Loucy (cell line): ENCODE results near the gene ST3GAL5.

ENCODE experiments used
- H2AFZ ChIP-seq: fragments of 200-600 bp; sonication (generic); 2 replicates; pipeline ENCODE4 v1.6.0; 2016; ENCODE audit warnings: antibody characterized with exemption, mild to moderate bottlenecking, low read length, moderate library complexity
- H3F3A ChIP-seq: fragments of 200-600 bp; 2 replicates; pipeline ENCODE4 v1.6.0; 2016; ENCODE audit warnings: antibody characterized with exemption, low read depth, mild to moderate bottlenecking
- H3K27me3 ChIP-seq: fragments of 200-600 bp; sonication (generic); 2 replicates; pipeline ENCODE4 v1.6.1; 2014; ENCODE audit warnings: low read length, mild to moderate bottlenecking; ENCODE audit not compliant: insufficient read depth, poor library complexity, severe bottlenecking
- H3K36me3 ChIP-seq: fragments of 200-600 bp; sonication (generic); 2 replicates; pipeline ENCODE4 v1.6.1; 2016; ENCODE audit warnings: low read length; ENCODE audit not compliant: insufficient read depth
- H3K4me1 ChIP-seq: fragments of 200-600 bp; sonication (generic); 2 replicates; pipeline ENCODE4 v1.5.1; 2014; ENCODE audit warnings: low read length, mild to moderate bottlenecking; ENCODE audit not compliant: insufficient read depth, poor library complexity, severe bottlenecking
- H3K4me2 ChIP-seq: fragments of 200-600 bp; sonication (generic); 2 replicates; pipeline ENCODE4 v1.6.0; 2014; ENCODE audit warnings: antibody characterized with exemption, low read length, low read depth, mild to moderate bottlenecking; ENCODE audit not compliant: poor library complexity, severe bottlenecking
- H3K4me3 ChIP-seq: fragments of 200-600 bp; sonication (generic); 2 replicates; pipeline ENCODE4 v1.5.1; 2014; ENCODE audit warnings: low read length, mild to moderate bottlenecking, mixed read lengths; ENCODE audit not compliant: poor library complexity, severe bottlenecking
- H3K79me2 ChIP-seq: fragments of 200-600 bp; sonication (generic); 2 replicates; pipeline ENCODE4 v1.6.1; 2014; ENCODE audit warnings: low read length; ENCODE audit not compliant: insufficient read depth
- H3K9ac ChIP-seq: fragments of 200-600 bp; sonication (generic); 2 replicates; pipeline ENCODE4 v1.6.0; 2014; ENCODE audit warnings: mild to moderate bottlenecking, low read depth, low read length, moderate library complexity; ENCODE audit not compliant: poor library complexity, severe bottlenecking
- H3K9me2 ChIP-seq: fragments of 200-600 bp; sonication (generic); replicated peaks from 2 replicates; pipeline ENCODE4 v1.6.1; 2016; ENCODE audit warnings: low read depth, low read length, mixed read lengths
- H3K9me3 ChIP-seq: fragments of 200-600 bp; sonication (generic); 2 replicates; pipeline ENCODE4 v1.6.1; 2014; ENCODE audit warnings: mild to moderate bottlenecking, antibody characterized with exemption, low read length, low read depth; ENCODE audit not compliant: insufficient read depth
- H4K20me1 ChIP-seq: fragments of 200-600 bp; sonication (generic); 2 replicates; pipeline ENCODE4 v1.6.0; 2014; ENCODE audit warnings: antibody characterized with exemption, low read length, mild to moderate bottlenecking; ENCODE audit not compliant: insufficient read depth, poor library complexity, severe bottlenecking
- EZH2phosphoT487 ChIP-seq: fragments of 200-600 bp; IDR thresholded peaks from 2 replicates; pipeline ENCODE4 v1.6.1; 2018; ENCODE audit warnings: antibody characterized with exemption, mild to moderate bottlenecking, moderate library complexity, borderline replicate concordance
- TF ChIP-seq, protein P1 (sequence below): fragments of 200-600 bp; sonication (generic); conservative IDR thresholded peaks from 2 replicates; pipeline ENCODE4 v1.5.1; 2014; ENCODE audit warnings: mild to moderate bottlenecking, antibody characterized with exemption, low read length

ST3GAL5 gene

DNA sequence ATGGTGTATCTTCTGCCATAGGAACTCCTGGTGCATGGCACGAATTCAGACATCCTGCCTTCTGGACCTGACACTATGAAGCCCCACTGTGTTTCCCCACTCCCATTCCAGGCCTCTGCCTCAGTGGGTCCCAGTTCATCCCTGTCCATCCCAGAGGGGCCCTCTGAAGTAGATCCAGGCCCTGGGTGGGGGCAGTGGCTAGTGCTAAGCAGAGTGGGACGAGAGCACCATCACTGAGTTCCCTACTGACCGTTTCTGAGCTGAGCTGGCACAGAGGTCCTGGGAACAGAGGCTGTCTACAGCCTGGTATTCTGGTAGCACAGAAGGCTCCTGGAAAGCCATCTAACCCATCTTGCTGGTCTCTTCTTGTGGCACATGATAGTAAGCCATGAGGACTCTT is 81.0 kb downstream of the ST3GAL5 start:
- Histone ChIP-seq H3F3A (no peaks in the 10 kb centered on the region), H3K79me2 (no peaks in the 10 kb centered on the region), H4K20me1 (no peaks in the 10 kb centered on the region), H3K4me2 (no peak overlapping the region), H3K4me3 (no peak overlapping the region), H3K36me3 (no peaks in the 10 kb centered on the region), H3K9me2 (no peaks in the 10 kb centered on the region), H3K27me3 (no peaks in the 10 kb centered on the region), H3K9me3 (no peaks in the 10 kb centered on the region), H3K4me1 (peaks cover 9% of the 10 kb centered on the region), H2AFZ (no peak overlapping the region), H3K9ac (no peak overlapping the region)
- no peak for TF ChIP-seq EZH2phosphoT487
- TF ChIP-seq, protein P1, sequence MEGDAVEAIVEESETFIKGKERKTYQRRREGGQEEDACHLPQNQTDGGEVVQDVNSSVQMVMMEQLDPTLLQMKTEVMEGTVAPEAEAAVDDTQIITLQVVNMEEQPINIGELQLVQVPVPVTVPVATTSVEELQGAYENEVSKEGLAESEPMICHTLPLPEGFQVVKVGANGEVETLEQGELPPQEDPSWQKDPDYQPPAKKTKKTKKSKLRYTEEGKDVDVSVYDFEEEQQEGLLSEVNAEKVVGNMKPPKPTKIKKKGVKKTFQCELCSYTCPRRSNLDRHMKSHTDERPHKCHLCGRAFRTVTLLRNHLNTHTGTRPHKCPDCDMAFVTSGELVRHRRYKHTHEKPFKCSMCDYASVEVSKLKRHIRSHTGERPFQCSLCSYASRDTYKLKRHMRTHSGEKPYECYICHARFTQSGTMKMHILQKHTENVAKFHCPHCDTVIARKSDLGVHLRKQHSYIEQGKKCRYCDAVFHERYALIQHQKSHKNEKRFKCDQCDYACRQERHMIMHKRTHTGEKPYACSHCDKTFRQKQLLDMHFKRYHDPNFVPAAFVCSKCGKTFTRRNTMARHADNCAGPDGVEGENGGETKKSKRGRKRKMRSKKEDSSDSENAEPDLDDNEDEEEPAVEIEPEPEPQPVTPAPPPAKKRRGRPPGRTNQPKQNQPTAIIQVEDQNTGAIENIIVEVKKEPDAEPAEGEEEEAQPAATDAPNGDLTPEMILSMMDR = no peak

DNA sequence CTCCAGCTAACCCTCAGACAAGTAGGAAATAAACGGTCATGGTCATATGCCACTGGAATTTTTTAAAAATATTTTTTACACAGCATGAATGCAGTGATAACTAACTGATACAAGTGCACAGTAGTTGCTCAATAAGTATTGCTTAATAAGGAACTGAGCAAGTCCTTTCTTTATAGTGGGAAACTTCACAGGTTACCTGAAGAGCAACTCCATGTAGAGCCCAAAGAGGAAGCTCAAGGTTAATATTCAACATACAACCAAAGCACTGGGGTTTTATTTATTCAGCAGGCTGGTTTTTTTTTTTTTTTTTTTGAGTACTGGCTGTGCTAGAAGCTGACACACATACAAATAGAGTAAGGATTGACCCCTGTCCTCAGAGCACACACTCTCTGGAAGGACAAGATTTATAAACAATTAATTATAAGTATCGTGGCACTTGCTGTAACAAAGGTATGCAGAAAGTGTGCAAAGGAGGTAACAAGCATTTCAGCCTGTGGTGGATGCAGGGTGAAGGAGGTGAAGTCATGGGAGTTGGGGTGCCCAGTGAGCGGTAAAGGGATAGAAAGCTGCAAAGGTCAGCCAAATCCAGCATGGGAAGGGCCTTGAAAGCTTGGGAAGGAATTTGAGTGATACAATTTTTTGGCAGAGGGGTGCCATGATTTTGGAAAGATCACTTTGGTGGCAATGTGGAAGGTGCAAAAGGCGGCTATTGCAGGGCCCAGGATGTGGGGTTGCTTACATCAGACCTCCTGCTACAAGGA is 82.3 kb downstream of the ST3GAL5 start:
- Histone ChIP-seq H3K27me3 (no peaks in the 10 kb centered on the region), H2AFZ (no peak overlapping the region), H3K4me1 (peaks cover 9% of the 10 kb centered on the region), H3K9me3 (no peaks in the 10 kb centered on the region), H3K36me3 (no peaks in the 10 kb centered on the region), H3F3A (no peaks in the 10 kb centered on the region), H3K9me2 (no peaks in the 10 kb centered on the region), H3K4me2 (no peak overlapping the region), H4K20me1 (no peaks in the 10 kb centered on the region), H3K79me2 (no peaks in the 10 kb centered on the region), H3K9ac (no peak overlapping the region), H3K4me3 (no peak overlapping the region)
- TF ChIP-seq EZH2phosphoT487 = no peak
- TF ChIP-seq, protein P1 = no peak

DNA sequence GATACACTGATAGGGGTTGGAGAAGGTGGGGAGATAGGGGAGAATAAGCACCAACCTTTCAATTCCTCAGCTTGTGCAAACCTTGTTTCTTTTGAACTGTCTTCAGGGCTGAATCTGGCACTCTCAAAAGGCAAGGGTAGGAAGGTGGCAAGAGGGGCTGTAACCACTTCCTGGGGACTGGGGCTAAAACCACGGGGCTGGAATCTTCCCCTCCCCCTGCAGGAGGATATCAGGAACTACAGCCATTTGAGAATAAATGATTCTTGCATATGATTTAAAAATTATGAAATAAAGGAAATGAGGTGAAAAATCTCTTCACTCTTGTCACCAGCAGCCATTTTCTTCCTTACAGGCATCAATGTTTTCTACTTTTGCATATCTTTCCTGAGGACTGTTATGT is 84.2 kb downstream of the ST3GAL5 start:
- H3K9me3 ChIP-seq = no peaks in the 10 kb centered on the region
- H3K27me3 ChIP-seq = no peaks in the 10 kb centered on the region
- H3K4me2 ChIP-seq = peak overlapping the region; percentile 52
- H3K4me3 ChIP-seq = peak overlapping the region; percentile 23
- no peaks in the 10 kb centered on the region for H4K20me1 ChIP-seq
- H3F3A ChIP-seq = no peaks in the 10 kb centered on the region
- H3K9me2 ChIP-seq = no peaks in the 10 kb centered on the region
- no peaks in the 10 kb centered on the region for H3K79me2 ChIP-seq
- no peak for TF ChIP-seq EZH2phosphoT487
- TF ChIP-seq, protein P1 = peak; percentile 76
- H3K36me3 ChIP-seq = no peaks in the 10 kb centered on the region
- H2AFZ ChIP-seq = peak overlapping the region; percentile 75
- peak overlapping the region; percentile 6 for H3K9ac ChIP-seq
- peaks cover 9% of the 10 kb centered on the region for H3K4me1 ChIP-seq
